ENCODE results near the gene CDK14.

Gene CDK14

DNA sequence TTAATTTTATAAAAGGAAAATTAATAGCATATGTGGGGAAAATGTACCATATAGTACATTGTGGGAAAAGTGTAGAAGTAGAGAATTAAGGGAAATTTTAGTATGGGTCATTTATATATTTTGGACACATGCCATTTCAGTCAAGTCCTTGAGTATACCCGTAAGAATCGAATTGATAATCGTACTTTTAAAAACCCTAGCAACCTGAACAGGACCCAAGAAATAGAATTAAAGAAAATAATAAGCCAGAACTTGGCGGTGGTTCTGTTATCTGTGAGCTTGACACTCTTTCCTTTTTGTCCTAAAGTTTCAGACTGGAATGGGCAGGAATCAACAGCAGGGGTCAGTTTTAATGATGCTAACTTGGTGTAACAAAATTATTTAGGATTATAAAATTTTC, 221.0 kb downstream of the CDK14 start:
- no peak for DNase-seq

DNA sequence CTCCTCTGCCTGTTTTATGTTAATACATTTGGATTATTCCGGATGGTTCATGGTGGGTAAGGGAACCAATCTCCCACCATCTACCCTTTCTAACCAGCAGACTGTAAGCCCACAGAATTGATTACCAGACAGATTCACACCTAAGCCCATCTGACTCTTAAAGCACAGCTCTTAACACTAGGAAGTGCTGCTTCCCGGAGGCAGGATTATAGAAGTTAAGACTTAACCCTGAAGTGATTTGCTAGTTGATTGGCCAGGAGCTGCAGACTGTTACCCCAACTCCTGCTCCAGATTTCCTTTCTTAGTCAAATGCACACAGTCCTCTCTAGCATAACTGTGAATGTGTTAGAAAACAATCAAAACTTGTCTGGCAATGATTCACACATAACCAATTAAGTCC, 221.7 kb downstream of the CDK14 start:
- no peak for DNase-seq

DNA sequence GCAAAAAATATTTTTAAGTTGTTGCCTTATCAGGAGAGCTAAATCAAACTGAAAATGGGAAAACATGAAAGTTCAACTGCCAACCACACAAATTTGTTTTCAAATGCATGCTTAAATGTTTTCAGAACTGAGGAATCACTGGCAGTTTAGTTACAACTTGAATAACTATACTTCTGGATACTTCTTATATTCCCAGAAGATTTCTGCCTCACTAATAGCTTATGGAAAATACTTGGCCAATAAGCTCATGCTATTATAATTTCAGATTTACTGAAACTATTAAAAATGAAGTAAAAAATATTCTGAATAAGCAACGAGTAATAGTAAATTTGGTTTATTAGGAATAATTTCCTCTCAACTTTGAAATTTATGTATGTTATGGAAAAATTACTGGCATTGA, 222.2 kb downstream of the CDK14 start:
- no peak for DNase-seq

DNA sequence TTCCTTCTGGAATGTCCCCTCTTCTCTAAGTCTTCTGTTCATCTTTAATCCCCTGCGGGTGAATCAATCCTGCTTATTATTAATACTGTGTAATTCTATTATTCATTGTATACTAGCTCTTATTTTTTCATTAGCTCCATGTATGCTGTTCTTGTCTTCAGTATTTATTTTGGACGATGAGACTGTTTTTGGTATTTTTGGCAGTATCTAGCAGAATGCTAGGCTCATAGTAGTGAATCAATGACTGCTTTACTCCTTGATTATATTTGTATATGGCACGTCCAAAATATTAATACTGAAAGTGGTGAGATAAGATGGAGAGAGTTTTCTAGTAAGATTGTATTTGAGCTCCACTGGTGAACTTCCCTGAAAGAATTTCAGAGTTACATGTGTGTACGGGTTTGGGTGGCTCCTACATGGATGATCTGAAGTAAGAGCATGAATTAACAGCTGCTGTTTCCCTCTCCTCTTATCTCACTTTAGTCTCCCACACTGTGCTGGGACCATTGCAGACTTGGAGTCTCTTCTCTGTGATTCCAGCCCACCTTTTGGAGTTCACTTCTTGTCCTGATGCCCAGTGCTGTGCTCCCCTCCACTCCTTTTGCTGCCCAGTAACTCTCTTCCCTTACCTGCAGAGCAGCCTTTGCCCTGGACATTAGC, 226.0 kb downstream of the CDK14 start:
- DNase-seq: no peak

DNA sequence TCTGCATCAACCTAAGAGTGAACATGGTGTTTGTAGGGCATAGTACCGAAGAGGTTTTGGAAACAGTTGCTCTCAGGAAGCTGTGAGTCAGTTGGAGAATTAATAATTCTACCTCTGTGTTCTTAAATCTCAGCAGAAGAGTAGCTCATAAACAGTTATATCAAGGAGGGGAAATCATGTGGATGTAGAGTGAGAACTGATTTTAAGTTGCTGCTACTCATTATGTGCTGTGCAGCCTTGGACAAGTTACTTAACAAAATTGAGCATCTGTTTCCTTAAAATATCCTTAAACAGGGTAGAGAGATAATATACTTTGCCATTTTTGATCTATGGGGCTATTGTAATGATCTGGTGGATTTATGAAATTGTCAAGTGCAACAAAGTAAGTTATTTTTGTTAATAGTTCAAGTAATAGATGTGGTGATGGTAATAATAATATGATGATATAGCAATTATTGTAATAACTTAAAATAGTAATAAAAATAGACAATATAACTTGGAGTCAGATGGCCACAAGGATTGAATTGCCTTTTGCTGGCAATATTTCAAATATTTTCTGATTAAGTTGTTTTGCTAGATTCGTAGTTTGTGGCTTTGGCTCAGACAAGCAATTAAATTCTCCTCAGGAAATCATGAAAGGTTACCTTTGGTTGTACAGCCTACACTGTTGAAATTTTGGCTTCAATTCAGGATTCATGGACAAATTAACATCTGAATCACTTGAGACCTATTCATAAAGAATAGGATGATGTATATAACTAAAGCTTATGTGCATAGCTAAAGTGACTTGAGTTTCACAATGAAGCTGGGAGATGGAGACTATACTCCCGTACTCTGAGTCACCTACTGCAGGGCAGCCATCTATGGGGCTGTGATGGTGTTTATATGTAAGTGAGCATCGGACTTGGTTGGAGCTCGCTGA, 228.5 kb downstream of the CDK14 start:
- DNase-seq: no peak

DNA sequence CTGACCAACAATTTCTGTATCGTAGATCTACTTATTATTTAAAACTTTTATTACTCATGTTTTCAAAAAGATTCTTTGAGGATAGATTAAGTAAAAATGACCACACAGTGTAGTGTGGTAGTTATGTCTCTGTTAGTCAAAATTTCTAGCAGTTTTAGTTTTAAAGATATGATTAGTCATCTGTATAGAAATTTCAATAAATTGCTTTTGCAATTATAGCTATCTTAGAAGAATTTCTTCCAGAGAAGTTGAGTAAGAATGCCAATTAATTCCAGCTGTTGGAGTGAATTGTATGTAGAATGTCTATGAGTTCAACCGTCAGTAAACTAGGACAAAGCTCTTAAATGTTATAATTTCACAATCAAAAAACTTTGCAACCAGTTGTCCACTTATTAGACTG, 229.7 kb downstream of the CDK14 start:
- DNase-seq: no peak

DNA sequence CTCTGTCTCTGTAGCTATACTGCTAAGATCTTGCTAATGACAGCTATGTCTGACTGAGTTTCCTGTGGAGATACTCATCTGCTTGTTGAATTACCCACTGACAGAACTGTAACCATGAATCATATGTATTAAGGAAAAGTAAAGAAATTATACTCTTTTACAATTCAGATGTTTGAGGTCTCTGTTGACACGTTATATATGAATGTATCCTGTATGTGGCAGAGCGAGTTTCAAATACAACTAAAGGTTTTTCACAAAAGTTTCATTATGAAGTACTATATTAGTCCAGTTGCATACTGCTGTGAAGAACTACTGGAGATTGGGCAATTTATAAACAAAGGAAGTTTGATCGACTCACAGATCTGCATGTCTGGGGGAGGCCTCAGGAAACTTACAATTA, 232.5 kb downstream of the CDK14 start:
- no peak for DNase-seq

DNA sequence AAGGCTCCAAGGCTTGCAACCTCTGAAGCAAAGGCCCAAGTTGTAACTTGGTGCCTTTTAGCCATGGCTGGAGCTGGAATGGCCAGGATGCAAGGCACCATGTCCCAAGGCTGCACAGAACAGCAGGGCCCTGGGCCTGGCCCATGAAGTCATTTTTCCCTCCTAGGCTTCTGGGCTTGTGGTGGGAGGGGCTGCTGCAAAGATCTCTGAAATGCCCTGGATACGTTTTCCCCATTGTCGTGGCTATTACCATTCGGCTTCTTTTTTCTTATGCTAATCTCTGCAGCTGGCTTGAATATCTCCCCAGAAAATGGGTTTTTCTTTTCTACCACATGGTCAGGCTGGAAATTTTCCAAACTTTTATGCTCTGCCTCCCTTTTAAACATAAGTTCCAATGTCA, 234.2 kb downstream of the CDK14 start:
- DNase-seq: no peak

DNA sequence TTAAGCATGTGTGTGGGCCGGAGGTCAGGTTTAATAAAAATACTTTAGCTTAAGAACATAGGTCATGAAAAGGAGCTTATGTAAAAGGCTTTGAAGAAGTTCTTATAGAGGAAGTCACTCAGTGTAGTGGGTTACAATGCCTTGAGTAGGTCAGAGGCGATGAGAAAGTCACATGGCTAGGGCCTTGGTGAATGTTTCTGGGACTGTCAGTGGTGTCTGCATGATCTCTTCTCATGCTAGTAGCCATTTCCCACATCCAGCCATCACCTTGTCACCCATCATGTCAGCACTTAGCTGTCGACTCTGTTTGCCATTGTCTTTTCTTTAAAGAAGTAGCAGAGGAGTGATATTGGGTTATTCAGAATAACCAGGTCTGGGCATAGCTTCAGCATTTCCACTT, 236.6 kb downstream of the CDK14 start:
- DNase-seq: no peak

DNA sequence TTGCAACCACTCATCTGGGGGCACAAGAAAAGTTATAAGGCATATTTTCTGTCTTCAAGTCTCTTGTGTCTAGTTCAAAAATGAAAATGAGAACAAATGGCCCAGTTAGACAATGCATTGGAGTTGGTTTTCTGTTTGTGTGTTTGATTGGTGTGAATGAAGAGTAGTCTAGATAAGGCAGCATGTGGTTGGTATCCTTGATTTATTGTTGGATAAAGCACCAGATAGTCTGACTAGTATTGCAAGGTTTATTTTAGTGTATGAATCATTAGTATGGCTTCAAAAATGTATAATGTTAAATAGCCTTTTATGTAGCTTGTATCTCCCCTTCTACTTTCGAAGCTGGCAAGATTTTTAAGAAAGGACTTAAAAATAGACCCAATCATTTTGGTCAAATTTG, 237.3 kb downstream of the CDK14 start:
- no peak for DNase-seq

DNA sequence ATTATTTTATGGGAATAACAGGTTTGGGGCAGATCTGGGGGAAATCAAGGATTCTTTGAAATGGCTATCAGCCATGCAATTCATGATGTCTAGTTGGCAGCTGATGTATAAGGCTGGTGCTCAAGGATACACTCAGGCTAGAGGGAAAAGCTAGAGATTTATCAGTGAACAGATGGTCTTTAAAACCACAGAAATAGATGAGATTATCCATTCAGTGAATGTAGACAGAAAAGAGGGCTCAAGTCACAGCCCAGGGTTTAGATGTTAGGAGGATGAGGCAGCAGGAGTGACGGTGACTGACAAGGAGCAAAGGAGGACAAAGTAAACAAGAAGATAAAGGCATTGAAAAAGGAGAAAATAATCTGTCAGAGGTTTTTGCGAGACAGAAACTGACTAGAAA, 238.7 kb downstream of the CDK14 start:
- no peak for DNase-seq

DNA sequence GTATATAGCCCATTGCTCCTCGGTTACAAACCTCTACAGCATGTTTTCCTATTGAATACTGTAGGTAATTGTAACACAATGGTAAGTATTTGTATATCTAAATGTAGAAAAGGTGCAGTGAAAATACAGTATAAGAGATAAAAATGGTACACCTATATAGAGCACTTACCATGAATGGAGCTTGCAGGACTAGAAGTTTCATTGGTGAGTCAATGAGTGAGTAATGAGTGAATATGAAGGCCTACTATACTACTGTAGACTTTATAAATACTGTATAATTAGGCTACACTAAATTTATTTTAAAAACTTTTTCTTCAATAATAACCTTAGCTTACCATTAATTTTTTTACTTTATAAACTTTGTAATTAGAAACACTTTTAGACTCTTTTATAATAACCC, 239.7 kb downstream of the CDK14 start:
- no peak for DNase-seq

DNA sequence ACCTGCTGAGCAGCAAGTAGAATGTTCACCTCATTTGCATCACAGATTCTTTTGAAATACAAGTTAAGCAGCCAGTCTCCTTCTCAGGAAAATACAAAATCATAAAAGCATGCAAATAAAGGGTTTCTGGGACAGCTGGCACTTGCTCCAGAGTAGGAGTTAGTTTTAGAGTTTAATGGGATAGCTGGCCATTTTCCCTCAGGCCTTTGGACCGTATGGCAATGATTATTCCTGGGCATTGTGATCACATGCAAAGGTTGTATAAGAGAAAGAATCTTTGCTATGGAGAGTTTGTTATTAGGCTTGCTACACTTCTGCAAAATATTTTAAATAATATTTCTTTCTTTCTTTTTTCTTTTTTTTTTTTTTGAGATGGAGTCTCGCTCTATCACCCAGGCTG, 240.8 kb downstream of the CDK14 start:
- no peak for DNase-seq

DNA sequence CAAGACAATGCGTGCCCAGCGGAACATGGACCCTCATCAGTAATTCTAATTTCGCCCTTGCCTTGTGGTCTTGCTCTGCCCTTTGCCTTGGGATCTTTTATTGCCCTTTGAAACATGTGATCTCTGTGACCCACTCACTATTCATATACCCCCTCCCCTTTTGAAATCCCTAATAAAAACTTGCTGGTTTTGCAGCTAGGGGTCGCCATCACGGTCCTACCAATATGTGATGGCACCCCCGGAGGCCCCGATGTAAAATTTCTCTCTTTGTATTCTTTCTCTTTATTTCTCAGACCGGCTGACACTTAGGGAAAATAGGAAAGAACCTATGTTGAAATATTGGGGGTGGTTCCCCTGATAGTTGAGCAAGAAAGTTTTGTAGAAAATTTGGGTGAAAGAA, 242.7 kb downstream of the CDK14 start:
- DNase-seq: no peak

DNA sequence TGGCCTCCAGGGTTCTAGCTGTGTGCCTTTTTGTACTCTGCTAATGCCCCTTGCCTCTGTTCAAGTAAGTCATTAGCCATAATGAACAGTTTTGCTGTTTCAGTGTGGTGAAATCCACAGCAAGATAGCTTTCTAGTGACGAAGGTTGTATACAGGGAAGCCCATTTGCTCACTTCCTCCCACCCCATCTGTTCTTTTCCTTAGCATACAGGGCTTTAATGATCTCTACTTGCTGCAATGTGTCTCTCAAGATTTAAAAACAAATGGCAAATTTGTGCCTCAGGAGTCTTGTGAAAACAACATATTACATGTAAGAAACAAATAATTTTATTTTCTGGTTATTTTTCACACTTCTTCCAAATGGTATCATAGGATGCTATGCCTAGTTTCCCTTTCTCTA, 243.2 kb downstream of the CDK14 start:
- no peak for DNase-seq

DNA sequence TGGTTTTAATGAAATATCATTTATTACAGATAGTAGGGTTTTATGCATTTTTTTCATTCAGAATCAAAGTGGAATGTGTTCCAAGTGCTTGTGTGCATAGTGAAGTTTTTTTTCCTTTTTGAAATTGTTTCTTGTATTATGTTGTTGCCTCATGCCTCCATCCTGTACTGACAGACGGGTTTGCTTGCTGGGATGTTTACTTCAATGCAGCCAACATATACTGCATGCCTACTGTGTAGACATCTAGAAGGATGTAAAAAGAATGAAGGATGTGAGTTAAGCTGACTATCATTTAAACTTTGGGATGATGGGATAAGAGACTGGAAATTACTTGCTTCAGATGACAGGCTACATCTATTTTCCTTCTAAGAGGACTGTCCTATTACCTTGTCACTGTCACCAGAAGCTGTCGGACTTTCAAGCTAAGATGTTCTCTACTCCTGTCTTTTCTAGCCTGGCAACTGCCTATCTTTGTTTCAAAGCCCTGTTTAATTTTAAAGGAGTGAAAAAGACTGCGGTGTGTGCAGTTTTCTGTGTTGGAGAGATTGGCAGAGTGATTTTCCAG, 243.7 kb downstream of the CDK14 start:
- no peak for DNase-seq

DNA sequence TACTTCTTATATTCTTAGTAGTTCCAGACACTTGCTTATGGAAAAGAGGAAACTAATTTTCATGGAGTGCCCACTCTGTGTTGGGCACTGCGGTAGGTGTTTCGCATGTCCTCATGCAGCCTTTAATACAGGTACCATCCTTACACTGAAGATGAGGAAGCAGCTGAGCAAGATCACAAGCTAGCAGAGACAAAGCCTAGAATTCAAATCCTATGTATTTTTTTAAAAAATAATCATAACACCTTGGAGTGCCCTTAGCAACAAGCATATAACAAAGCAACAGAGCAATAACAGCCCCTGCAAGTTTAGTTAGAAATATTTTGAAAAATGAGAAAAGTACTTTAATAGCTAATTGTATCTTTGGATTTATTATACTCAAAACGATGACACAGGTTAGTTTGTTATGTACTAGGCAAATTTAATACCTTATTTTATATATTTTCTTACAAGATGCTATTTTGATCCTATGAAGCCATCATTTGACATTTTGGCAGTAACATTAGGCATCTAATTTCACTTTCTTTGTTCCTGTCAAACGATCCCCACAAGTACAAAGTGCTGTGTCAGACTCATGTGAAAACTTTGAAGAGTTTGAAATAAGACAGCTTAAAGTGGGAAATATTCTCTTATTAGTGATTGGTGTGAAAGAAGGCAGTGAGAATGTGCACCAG, 245.8 kb downstream of the CDK14 start:
- no peak for DNase-seq

DNA sequence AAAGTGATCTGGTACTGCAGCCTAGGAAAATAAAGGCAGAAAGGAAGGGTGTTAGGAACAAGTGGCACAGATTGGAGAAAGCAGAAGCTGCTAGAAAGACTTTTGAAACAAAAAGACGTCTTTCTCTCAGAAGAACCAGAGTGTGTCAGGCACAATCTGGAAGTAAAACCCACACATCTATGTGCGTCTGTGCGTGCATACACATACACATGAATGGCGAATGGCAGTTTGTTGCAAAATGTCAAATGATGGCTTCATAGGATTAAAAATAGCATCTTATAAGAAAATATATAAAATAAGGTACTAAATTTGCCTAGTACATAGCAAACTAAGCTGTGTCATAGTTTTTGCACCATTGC, 246.3 kb downstream of the CDK14 start:
- no peak for DNase-seq

DNA sequence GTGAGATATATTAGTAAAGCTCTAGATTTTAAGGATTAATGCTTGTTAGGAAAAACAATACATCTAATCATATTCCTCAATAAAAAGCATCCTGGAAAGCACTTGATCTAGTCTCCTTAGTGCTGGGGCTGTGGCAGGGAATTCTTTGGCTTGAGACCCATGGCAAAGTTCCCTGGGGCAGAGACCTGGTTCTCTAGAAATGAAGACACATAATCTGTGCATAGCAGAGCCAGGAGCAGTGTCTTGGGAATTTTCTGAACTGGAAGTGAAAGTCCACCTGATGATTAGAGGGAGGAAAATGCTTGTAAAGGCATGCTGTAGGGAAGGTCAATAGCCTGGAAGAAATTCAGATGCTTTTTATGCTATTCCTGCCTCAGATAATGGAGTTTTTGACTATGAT, 247.4 kb downstream of the CDK14 start:
- DNase-seq: no peak

DNA sequence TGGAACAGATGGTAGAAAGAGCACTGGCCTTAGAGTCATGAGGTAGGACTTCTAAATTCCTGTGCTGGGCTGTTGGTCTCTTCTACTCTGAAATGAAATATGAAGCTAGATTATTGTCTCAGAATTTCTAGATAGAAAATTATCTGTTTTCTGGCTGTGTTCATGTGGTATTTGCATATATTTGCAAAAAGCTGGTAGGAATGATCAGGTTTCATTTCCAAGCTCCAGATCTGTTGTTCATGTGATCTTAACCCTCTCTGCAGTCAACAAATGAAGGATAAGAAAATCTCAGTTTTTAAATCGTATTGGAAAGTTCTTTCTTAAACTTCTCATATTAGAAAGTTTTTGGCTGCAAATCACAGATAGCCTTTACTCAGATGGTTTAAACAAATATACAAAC, 248.3 kb downstream of the CDK14 start:
- no peak for DNase-seq

DNA sequence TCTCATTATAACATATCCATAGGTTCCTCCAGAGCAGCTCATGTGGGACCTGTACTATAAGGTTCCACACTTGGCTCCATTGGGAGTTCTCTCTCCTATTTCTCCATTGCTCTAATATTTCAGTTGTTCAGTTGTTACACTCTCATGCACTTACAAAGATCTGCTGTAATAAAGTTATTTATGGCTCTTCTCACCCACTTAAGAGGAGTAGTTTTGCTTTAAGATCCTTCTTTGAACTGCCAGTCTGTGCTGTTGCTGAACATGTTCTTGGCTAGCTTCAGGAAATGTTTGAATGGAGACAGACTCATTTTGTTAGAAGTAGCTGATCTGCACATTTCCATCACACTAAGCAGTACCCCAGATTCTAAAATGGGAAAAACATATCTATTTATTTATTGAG, 250.1 kb downstream of the CDK14 start:
- DNase-seq: no peak

DNA sequence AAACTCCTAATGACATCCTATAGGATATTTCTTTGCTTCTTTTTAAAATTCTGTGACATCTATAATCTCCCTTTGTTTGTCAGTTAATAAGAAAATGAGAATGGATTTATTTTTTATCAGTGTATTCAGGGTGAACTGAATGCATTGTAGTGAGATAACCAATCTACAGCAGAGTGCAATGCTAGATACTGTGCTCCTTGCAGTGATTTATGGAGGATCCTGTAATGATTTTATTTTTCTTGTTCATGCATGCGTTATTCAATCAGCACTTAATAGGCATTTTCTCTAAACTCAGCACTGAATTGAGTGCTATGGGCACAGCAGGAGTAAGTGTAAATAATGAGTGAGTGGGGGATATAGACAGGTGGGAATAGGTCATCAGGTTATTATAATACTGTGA, 253.9 kb downstream of the CDK14 start:
- no peak for DNase-seq

DNA sequence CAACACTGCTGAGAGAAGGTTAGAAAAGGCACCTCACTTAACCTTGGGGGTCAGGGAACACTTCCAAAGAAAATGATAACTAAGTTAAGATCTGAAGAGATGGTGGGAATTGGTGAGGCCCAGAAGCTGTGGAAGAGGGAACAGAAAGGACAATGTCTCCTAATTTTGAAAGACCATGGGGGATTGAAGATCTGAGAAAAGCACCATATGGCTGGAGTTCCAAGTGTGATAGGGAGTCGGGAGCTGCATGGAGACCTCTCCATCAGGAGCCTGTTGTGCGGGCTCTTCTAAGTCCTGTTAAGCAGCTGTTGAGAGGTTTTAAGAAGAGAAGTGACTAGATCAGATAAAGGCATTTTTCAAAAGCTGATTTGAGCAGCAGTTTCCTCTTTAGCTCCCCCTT, 254.3 kb downstream of the CDK14 start:
- DNase-seq: no peak

DNA sequence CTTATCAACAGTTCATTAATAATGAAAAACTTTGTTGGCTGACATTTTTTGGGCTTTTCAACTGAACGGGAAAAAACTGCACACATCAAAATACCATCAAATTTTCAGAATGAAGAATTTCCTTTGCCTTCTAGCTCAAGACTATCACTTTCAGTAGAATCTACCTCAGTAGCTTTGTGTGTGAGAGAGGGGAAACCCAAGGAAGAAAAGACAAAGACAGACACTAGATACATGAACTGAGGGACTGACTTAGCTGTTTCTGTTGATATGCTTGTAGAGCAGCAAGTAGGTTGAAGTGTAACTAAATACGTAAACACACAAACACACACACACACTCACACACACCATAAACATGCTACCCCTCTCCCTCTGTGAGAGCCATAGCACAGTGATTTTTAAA, 257.1 kb downstream of the CDK14 start:
- DNase-seq: no peak
